Stimulated activated CD4-positive, alpha-beta T cell treated with anti-CD3 and anti-CD28 coated beads, Interleukin-4, amount 100 ng/mL, for 1 hour (primary cell): ENCODE results near the gene AP1S1.
"Not testable (repeated sequence)": the region's sequence is repeated elsewhere in the genome, so short reads cannot be mapped to it uniquely, and the experiment has no call there.

Experiments used
- DNase-seq: peaks from one replicate; pipeline ENCODE4 v3.0.0-alpha.2; 2020

The AP1S1 gene

DNA sequence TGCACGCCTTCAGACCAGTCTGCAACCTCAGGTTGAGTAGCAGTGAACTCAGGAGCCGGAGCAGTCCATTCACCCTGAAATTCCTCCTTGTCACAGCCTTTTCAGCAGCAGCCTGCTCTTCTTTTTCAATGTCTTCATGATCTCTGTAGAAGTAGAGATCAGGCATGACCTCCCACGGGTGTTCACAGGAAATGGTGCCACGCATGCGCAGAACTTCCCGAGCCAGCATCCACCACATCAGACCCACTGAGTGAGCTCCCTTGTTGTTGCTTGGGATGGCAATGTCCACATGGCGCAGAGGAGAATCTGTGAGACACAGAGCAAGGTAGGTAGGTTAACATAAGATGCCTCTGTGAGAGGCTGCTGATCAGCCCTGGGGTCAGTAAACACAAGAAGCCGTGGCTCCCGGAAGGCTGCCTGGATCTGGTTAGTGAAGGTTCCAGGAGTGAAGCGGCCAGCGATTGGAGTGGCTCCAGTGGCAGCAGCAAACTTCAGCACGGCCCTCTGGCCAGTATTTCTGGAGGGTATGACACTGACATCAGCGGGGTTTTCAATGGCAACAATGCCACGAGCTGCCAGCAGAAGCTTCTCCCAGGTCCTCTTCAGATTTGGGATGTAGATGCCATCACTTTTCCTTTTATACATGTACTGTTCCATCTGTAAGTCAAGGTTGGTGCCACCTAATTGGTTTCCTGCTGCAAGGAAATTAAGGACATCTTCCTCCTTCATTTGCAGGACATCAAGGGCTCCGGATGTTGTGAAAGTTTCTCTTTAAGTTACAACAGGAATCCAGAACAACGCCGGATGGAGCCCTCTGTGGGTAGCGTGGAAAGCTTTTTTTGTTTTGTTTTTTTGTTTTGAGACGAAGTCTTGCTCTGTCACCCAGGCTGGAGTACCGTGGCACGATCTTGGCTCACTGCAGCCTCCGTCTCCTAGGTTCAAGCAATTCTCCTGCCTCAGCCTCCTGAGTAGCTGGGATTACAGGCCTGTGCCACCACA, 49.8 kb downstream of the AP1S1 start:
- DNase-seq = not testable (repeated sequence)

DNA sequence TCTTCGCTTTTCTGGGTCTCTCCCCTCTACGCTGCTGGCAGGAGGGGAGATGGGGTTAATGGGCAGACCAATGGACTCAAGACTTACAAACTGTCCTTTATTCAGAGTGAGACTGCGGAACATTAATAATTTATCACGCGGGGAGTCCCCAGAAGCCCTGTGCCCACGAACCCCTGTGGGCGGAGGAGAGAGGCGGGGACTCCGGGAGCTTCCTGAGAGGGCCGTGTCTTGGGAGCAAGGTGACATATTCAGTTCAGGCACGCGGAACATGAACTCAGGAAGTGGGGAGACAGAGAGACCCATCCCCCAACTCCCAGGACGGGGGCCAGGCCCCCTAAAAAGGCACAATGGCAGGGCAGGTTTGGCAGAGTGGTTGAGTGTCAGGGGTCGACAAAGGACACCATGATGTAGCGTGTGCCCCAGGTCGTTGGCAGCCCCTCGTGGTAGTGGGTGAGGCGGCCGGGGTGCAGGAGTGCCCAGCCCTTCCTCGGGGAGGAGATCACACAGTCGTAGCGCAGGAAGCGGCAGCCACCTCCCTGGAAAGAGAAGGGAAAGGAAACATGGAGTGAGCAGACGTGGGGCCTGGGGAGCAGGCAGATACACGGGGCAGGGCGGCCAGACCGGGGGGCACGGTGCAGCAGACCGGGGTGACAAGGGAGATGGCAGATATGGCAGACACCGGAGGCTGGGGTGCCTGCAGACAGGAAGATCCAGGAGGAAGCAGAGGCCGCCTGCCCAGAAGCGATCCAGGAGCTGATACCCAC, 51.8 kb downstream of the AP1S1 start:
- no peak for DNase-seq

DNA sequence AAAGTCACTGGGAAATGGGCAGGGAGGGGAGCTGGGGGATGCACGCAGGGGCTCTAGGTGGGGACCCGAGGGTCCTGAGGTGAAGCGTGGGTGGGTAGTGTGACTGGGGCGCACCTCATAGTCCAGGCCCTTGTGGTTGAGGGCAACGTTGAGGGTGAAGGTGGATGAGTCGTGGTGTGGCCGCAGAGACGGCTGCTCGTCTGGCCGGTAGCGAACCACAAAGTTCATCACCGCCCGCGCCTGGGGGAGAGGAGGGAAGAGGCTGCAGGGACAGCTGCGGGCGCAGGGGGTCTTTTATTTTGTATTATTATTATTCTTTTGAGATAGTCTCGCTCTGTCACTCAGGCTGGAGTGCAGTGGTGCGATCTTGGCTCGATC, 52.4 kb downstream of the AP1S1 start:
- no peak for DNase-seq

DNA sequence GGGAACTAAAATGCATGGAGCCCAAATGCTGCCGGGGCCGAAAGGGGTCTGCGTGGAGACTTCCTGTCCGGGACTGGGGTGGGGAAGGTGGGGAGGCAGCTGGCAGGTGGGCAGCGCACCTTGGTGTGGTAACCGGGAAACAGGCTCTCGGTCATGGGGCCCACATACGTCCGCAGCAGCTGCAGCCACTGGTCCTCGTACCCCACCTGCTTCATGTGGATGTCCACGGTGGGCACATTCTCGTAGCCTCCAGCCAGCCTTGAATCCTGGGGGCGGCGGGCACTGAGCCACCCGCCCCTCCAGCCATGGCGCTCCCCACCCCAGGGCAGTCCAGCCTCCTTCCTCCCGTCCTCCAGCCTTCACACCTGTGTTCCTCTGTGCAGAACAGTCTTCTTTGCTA, 53.2 kb downstream of the AP1S1 start:
- DNase-seq = no peak

DNA sequence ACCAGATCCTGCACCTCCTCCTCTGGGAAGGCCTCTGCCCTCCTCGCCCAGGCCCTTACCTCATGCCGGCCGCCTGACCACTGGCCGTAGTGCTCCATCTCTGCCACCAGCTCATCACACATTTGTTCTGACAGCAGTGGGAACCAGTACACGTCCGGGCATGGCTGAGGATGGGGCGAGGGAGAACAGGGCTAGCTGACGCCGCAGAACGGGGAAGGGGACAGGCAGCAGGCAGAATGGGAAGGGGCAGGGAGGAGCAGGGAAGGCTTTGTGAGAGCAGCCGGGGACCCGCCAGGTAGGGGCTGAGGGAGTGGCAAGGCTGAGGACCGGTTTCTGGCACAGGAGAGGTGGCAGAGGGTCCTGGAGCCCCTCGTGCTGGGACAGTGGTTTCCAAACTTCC, 54.5 kb downstream of the AP1S1 start:
- no peak for DNase-seq

DNA sequence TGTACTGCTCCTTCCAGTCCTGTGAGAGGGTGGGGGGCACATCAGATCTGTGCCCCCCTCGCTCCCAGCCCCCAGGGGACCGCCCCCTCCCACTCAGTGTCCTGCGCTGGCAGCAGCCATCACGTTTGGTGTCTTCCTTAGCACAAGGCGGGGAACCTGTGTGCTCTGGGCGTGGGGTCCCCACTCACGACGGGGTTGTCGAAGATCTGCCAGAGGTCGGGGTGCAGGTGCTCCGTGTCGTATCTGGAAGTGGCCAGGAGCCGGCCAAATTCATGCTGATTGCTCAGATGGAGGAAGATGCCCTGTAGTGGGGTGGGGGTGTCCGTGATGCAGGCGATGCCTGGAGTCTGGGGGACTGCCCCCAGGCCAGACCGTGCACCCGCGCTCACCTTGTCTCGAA, 55.9 kb downstream of the AP1S1 start:
- DNase-seq = no peak
